GM12872 (cell line): ENCODE results near the gene EEF1A2.

Experiments
- TF ChIP-seq, protein P1 (sequence below): IDR thresholded peaks from 3 replicates; pipeline ENCODE4 v1.5.1; 2011; ENCODE audit warnings: low read depth, mild to moderate bottlenecking, low read length, moderate library complexity; ENCODE audit not compliant: insufficient read depth

EEF1A2 gene

DNA sequence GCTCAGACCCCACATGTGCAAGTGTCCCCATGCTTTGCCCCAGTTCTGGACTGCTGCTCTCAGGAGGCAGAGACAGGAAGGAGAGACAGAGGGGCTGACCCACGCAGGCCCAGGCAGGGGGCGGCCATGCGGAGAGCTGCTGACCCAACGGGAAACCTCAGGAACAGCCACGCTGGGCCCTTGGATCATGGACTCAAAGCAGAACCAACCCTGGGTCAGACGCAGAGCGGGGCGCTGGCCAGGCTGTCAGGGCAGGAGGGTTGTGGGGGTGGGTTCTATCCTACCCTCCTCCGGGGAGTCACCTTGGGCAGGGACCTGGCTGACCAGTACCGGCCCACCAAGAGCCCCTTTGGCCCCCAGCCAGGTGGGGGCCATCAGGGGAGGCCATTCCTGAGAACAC lies 28.5 kb downstream of the EEF1A2 start:
- TF ChIP-seq, protein P1, sequence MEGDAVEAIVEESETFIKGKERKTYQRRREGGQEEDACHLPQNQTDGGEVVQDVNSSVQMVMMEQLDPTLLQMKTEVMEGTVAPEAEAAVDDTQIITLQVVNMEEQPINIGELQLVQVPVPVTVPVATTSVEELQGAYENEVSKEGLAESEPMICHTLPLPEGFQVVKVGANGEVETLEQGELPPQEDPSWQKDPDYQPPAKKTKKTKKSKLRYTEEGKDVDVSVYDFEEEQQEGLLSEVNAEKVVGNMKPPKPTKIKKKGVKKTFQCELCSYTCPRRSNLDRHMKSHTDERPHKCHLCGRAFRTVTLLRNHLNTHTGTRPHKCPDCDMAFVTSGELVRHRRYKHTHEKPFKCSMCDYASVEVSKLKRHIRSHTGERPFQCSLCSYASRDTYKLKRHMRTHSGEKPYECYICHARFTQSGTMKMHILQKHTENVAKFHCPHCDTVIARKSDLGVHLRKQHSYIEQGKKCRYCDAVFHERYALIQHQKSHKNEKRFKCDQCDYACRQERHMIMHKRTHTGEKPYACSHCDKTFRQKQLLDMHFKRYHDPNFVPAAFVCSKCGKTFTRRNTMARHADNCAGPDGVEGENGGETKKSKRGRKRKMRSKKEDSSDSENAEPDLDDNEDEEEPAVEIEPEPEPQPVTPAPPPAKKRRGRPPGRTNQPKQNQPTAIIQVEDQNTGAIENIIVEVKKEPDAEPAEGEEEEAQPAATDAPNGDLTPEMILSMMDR, result no peak

DNA sequence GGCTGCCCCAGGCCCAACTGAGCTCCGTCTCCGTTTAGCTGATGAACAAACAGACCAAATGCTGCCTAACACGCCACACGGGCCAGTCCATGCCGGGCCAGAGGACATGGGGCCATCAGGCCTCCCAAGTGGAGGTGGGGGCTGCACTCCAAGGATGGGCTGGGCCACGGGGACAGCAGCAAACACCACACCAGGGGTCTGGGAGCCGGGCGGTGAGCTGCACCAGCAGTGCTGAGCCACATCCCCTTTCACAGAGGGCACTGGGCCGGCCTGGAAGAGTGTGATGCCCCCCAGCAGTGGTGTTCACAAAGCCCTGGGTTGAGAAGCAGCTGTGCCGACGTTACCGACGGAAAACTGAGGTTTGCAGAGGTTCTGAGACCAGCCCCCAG lies 29.2 kb downstream of the EEF1A2 start:
- TF ChIP-seq, protein P1, result no peak

DNA sequence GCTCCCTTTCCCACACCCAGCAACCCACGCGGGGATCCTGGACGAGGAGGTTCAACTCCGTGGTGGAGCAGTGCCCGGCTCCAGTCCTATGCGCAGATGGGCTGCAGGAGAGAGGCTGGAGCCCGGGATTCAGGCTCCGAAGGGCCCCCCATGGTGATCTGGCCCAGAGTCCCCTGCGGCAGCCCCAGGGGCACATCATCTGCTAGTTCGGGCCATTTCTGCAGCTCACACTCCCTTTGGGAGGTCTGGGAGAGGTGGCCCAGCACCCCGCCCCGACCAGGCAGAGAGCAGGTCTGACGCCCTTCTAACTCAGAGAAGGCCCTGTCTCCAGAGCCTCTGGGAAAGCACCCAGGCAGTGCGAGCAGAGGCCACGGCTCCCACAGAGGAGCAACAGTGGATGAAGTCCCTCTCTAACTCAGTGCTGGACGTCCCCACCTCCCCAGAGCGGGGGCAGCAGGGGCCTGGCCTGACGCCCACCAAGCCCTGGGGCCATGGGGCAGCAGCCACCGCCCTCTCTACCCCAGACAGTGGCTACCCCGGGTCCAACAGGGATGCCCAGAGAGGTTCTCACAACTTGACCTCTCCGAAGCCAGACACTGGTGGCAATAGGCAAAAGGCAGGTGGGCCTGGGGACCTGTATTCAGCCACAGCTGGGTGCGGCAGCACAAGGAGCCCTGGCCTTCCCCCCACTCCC lies 29.7 kb downstream of the EEF1A2 start:
- TF ChIP-seq, protein P1, result no peak

DNA sequence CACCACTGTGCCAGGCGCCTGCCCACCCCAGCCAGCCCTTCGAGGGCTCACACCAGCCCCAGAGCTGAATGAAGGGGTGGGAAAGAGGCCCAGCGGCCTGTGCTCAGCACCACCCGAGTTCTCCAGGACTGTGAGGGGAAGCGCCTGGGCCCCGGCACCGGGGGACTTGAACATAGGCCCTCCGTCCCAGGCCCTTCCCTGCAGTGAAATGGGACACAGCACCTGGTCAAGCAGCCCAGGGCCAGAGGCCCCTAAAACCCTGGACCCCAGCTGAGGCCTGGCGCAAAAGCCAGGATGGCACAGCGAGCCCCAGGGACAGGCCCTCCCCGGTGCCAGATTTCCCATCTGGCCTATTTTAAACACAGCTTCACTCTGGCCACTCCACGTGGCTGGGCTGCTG lies 30.5 kb downstream of the EEF1A2 start:
- TF ChIP-seq, protein P1, result no peak

DNA sequence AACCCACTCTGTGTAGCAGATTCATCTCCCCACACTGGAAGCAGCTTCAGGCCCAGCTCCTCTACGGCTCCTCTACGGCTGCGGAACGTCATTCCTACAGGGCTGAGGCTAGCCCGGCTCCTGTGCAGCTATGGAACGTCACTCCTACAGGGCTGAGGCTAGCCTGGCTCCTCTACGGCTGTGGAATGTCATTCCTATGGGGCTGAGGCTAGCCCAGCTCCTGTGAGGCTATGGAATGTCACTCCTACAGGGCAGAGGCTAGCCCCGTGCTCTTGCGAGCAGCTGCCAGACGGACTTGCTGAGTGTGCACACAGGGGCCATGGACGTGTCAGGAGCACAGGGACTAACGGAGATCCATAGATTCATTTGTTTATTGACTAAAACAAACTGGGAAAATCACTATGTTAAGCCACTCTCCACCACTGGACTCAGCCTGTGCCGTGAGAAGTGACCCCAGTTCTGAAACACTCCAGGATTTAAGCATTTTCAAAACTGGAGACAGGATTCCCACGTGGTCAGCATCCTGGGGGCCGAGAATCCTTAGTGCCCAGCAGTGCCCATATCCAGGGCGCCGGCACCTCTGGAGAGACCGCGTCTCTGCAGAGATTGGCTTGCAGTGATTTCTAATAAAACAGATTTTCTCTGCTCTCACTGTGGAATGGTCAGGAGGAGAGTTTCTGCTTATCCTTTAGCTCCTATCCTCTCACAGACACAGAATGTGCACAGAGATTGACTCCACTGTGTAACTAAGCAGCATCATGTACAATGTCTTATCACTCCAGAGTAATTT lies 31.4 kb downstream of the EEF1A2 start:
- TF ChIP-seq, protein P1, result no peak

DNA sequence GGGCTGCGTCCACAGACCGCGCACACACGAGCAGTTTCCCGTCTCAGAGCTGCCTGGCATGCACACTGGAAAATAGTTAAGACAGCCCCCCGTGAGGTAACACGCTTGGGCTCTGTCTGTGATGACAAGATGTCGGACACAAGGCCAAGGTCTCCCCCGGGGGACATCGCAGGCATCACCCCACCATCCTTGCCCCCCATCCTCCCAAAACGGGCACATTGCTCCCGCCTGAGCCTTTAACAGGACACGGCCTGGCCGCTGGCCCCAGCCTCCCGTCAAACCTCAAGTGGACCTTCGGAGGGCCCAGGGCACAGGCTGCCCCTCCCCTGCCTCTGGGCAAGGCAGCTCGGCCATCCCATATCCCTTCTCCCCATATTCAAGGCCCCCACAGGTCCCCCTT lies 32.0 kb downstream of the EEF1A2 start:
- TF ChIP-seq, protein P1, result no peak

DNA sequence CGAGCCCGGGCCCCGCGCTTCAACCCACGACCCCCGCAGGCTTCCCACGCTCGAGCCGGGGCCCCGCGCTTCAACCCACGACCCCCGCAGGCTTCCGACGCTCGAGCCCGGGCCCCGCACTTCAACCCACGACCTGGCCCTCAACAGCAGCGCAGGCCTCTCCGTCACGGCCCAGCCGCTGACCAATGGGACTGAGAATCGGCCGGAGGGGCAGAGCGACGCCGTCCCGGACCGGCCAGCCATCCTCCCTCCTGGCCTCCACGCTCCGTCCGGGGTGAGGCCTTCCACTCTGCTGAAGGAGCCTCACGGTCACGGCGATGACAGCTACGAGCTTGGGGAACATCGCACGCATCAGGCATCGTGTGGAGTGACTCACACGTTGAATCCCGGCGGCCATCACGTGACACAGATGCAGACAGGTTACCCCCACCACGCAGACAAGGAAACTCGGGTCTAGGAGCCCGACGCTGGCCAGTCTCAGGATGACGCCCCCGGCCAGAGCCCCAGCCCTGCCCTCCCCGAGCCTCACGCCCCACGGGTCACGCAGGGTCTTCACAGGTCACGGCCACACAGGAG lies 32.5 kb downstream of the EEF1A2 start:
- TF ChIP-seq, protein P1, result no peak
